Activated CD4-positive, alpha-beta T cell treated with anti-CD3 and anti-CD28 coated beads for 1 hour (primary cell): ENCODE measurements around the gene OTOGL.
A peak's percentile ranks its signal among the peaks of the same experiment; 100 is the strongest.

Experiments
- DNase-seq: peaks from one replicate; pipeline ENCODE4 v3.0.0-alpha.2; 2020

OTOGL gene

GRCh38 chr12:80099259-80099658 is at the start of gene OTOGL:
Gene OTOGL (plus strand): TSS chr12:80099537. CDS start chr12:80209432, 109,895 bp downstream.
- DNase-seq, result no peak

- no peak for DNase-seq
These were observed 49.1 kb upstream of the OTOGL start for GRCh38 chr12:80050236-80050635.

- no peak for DNase-seq
These were observed 46.1 kb upstream of the OTOGL start for GRCh38 chr12:80053051-80053790.

- DNase-seq, result no peak
These were observed 43.1 kb upstream of the OTOGL start for GRCh38 chr12:80056232-80056631.

- DNase-seq, result no peak
These were observed 42.5 kb upstream of the OTOGL start for GRCh38 chr12:80056845-80057244.

GRCh38 chr12:80058586-80058985 is 40.8 kb upstream of the OTOGL start:
- DNase-seq, result no peak

GRCh38 chr12:80059102-80059501 is 40.2 kb upstream of the OTOGL start:
- no peak for DNase-seq

GRCh38 chr12:80059875-80060274 is 39.5 kb upstream of the OTOGL start:
- no peak for DNase-seq

- DNase-seq, result no peak
These were observed 35.1 kb upstream of the OTOGL start for GRCh38 chr12:80064269-80064668.

- DNase-seq, result no peak
These were observed 34.4 kb upstream of the OTOGL start for GRCh38 chr12:80064951-80065350.

- DNase-seq, result no peak
These were observed 31.2 kb upstream of the OTOGL start for GRCh38 chr12:80068173-80068572.

GRCh38 chr12:80083892-80084614 is 15.3 kb upstream of the OTOGL start:
- peak; percentile 14 for DNase-seq

- no peak for DNase-seq
These were observed 13.3 kb upstream of the OTOGL start for GRCh38 chr12:80086025-80086424.

- no peak for DNase-seq
These were observed 11.7 kb upstream of the OTOGL start for GRCh38 chr12:80087486-80088213.

GRCh38 chr12:80100591-80100990 is 1.3 kb downstream of the OTOGL start:
- DNase-seq, result no peak

GRCh38 chr12:80101126-80101525 is 1.8 kb downstream of the OTOGL start:
- no peak for DNase-seq

- DNase-seq, result no peak
These were observed 7.9 kb downstream of the OTOGL start for GRCh38 chr12:80107221-80107620.

- no peak for DNase-seq
These were observed 17.4 kb downstream of the OTOGL start for GRCh38 chr12:80116735-80117134.

GRCh38 chr12:80118565-80119324 is 19.4 kb downstream of the OTOGL start:
- no peak for DNase-seq

- no peak for DNase-seq
These were observed 21.7 kb downstream of the OTOGL start for GRCh38 chr12:80120994-80121393.

GRCh38 chr12:80121661-80122060 is 22.3 kb downstream of the OTOGL start:
- DNase-seq, result no peak

- no peak for DNase-seq
These were observed 30.7 kb downstream of the OTOGL start for GRCh38 chr12:80129895-80130530.
